Endothelial cell of umbilical vein (primary cell): Measurements from ENCODE around the gene GOLGA3. TPM values are rescaled to one million over a fixed set of nuclear protein-coding genes. Genes with fewer than 3 reads are reported as not detected.
"Not testable (repeated sequence)": the region's sequence is repeated elsewhere in the genome, so short reads cannot be mapped to it uniquely, and the experiment has no call there.

ENCODE experiments used
- BruUV-seq: library from RNA; stranded (reverse); fragments of 400-500 nt; replicated peaks from 2 replicates; lab custom pipeline; 2021; lab: Mats Ljungman, UMichigan
- CTCF ChIA-PET: fragments of 300-600, 350-600 bp; sonication (Branson Sonifier 250); formaldehyde crosslinking; loops from one replicate; lab custom pipeline; 2021; ENCODE audit warnings: antibody characterized with exemption, inconsistent platforms; lab: Charles Lee
- POLR2A ChIA-PET: fragments of 300-600, 350-600 bp; sonication (Branson Sonifier 250); formaldehyde crosslinking; loops from one replicate; lab custom pipeline; 2021; ENCODE audit warnings: antibody characterized with exemption, inconsistent platforms; lab: Charles Lee
- DNase-seq: peaks from one replicate; pipeline ENCODE4 v3.0.0-alpha.2; 2011; ENCODE audit warnings: low read depth, low spot score
- FAIRE-seq: peaks from 2 replicates; lab custom pipeline; 2011; peaks lifted over from hg19 to GRCh38; lab: Jason Lieb, UNC
- H2AFZ ChIP-seq: 2 replicates; pipeline ENCODE4 v1.6.0; 2012; ENCODE audit warnings: low read depth, low read length, control low read depth, inconsistent platforms
- H3K27ac ChIP-seq: 2 replicates; pipeline ENCODE4 v1.5.1; 2011; ENCODE audit warnings: low read depth, mild to moderate bottlenecking, control low read depth, low read length, moderate library complexity; ENCODE audit not compliant: insufficient read depth
- H3K27me3 ChIP-seq, 2 experiments: 2 replicates each; pipeline versions ENCODE4 v1.6.0 to v1.6.1; 2011; ENCODE audit warnings: low read length in 2 of 2, mixed read lengths in 1 of 2; ENCODE audit not compliant: control insufficient read depth in 2 of 2, insufficient read depth in 2 of 2
- H3K36me3 ChIP-seq, 2 experiments: 2 replicates in 1 of 2; 3 replicates in 1 of 2; pipeline ENCODE4 v1.5.1; 2011; ENCODE audit warnings: low read length in 2 of 2, mild to moderate bottlenecking in 1 of 2, moderate library complexity in 1 of 2; ENCODE audit not compliant: control insufficient read depth in 2 of 2, insufficient read depth in 2 of 2; ENCODE audit errors: extremely low read depth in 1 of 2
- H3K4me1 ChIP-seq: 3 replicates; pipeline ENCODE4 v1.5.1; 2011; ENCODE audit warnings: mild to moderate bottlenecking, low read length; ENCODE audit not compliant: control insufficient read depth, insufficient read depth; ENCODE audit errors: extremely low read depth
- H3K4me2 ChIP-seq: 2 replicates; pipeline ENCODE4 v1.6.1; 2011; ENCODE audit warnings: low read length, control low read depth, mixed read lengths; ENCODE audit not compliant: insufficient read depth
- H3K4me3 ChIP-seq, 3 experiments: fragments of 200-600 bp in 1 of 3; sonication (generic), shearing (Covaris generic) in 1 of 3; replicated peaks in 1 of 3; 2 replicates each; pipeline ENCODE4 v1.5.1; 2011 to 2016; ENCODE audit warnings: control low read depth in 3 of 3, low read length in 3 of 3, mild to moderate bottlenecking in 2 of 3, inconsistent platforms in 1 of 3, low read depth in 1 of 3, moderate library complexity in 1 of 3; ENCODE audit not compliant: insufficient read depth in 1 of 3
- H3K79me2 ChIP-seq: 2 replicates; pipeline ENCODE4 v1.6.0; 2012; ENCODE audit warnings: low read length, inconsistent platforms; ENCODE audit not compliant: control insufficient read depth, insufficient read depth
- H3K9ac ChIP-seq: replicated peaks from 2 replicates; pipeline ENCODE3; 2011; ENCODE audit warnings: low read length, control low read depth; ENCODE audit not compliant: insufficient read depth; ENCODE audit errors: extremely low read depth
- H3K9me1 ChIP-seq: replicated peaks from 3 replicates; pipeline ENCODE4 v1.6.0; 2011; ENCODE audit warnings: mild to moderate bottlenecking, low read length; ENCODE audit not compliant: control insufficient read depth, insufficient read depth; ENCODE audit errors: extremely low read depth
- H3K9me3 ChIP-seq: replicated peaks from 2 replicates; pipeline ENCODE4 v1.5.1; 2012; ENCODE audit warnings: low read length, inconsistent platforms; ENCODE audit not compliant: control insufficient read depth, insufficient read depth
- H4K20me1 ChIP-seq: replicated peaks from 2 replicates; pipeline ENCODE3; 2011; ENCODE audit warnings: mild to moderate bottlenecking, low read length; ENCODE audit not compliant: control insufficient read depth, insufficient read depth; ENCODE audit errors: extremely low read depth
- FOS ChIP-seq: IDR thresholded peaks from 2 replicates; pipeline ENCODE4 v1.6.1; 2011; ENCODE audit warnings: mild to moderate bottlenecking, low read length, moderate library complexity, borderline replicate concordance; ENCODE audit not compliant: insufficient read depth
- POLR2AphosphoS5 ChIP-seq: IDR thresholded peaks from 2 replicates; pipeline ENCODE4 v1.6.1; 2012; ENCODE audit warnings: low read depth, mild to moderate bottlenecking, control low read depth, low read length, moderate library complexity; ENCODE audit not compliant: insufficient read depth
- dilution Hi-C: fragments of 300-500 bp; cut with MboI; formaldehyde crosslinking; loops from one replicate; pipeline ENCODE4 v1.15.0; 2019; ENCODE audit warnings: low sequenced_read_pairs; ENCODE audit not compliant: extremely low pct_ligation_motif_present
- intact Hi-C: fragments of 100-400 bp; cut with micrococcal nuclease; formaldehyde crosslinking; loops from one replicate; pipeline ENCODE4 v1.10.0; 2022
- polyA plus RNA-seq, 4 experiments: library from polyadenylated mRNA; depleted of rRNA in 3 of 4; stranded (reverse) in 3 of 4; unstranded in 1 of 4; fragments of >200 nt; gene quantifications; 2 replicates each; pipeline versions ENCODE4 v1.2.1 to v1.2.3, GENCODE V29; 2011 to 2012; ENCODE audit warnings: missing spikeins in 1 of 4
- total RNA-seq: library from RNA; stranded (reverse); gene quantifications from 2 replicates; pipeline ENCODE4 v1.2.3, GENCODE V29; 2021

The GOLGA3 gene
- total and polyA plus RNA-seq, 2 donors (not counting 3 experiments of a cell fraction or from before 2014, with no cell fraction given), result 18.4 to 86.0 TPM

DNA sequence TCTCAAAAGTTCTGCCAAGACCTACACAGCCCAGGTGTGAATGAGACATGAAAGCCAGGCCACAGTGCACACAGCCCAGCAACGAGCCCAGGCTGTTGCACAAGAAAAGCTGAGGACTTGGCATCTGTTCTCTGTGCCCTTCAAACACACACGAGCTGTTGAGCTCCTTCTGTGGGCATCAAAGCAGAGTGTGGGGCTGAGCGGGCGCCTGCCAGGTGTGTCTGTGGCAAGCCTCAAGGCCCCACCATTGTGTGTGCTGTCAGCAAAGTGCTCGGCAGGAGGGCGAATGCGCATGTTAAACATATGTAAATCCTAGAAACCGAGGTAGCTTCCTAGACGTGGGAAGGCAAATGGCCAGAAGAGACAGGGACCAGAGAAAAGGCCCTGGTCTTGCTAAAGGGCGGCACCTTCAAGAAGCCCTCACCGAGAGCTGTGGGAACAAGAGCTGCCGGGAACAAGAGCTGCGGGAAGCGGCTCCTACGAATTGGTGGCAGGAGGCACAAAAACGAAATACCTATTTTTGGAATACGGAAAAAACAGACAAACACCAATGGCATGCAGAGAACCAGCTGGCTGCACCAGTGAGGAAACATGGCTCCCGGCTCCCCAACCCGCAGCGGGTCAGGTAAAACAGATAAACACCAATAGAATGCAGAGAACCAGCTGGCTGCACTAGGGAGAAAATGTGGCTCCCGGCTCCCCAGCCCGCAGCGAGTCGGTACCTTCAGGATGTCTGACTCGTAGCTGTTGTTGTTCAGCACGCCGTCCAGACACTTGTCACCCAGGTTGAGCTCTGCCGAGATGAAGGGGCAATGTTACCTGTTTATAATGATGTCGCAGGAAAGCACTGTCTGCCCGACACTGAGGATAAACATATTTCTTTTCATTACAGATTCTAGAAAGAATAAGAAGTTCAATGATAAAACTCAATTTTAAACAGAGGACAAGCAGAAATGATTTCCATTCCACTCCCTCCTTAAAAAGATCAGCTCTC is 19.0 kb upstream of the GOLGA3 start:
- Histone ChIP-seq H3K79me2 (no peaks in the 10 kb centered on the region), H3K27me3 (no peaks in the 10 kb centered on the region), H3K9ac (no peak overlapping the region), H3K4me2 (no peak overlapping the region), H3K4me3 (no peak overlapping the region), H2AFZ (no peak overlapping the region), H3K9me3 (no peaks in the 10 kb centered on the region), H4K20me1 (no peaks in the 10 kb centered on the region), H3K4me1 (no peaks in the 10 kb centered on the region), H3K9me1 (no peaks in the 10 kb centered on the region), H3K36me3 (peaks cover 19 to 32% of the 10 kb centered on the region in 2 experiments), H3K27ac (no peak overlapping the region)
- intact Hi-C loops (no loop called here), dilution Hi-C loops (no loop called here)
- ChIA-PET CTCF (no interaction called here), POLR2A (no interaction called here)
- no peak for DNase-seq
- no peak for FAIRE-seq
- no TSS peak for BruUV-seq
- TF ChIP-seq FOS (no peak), POLR2AphosphoS5 (no peak)

DNA sequence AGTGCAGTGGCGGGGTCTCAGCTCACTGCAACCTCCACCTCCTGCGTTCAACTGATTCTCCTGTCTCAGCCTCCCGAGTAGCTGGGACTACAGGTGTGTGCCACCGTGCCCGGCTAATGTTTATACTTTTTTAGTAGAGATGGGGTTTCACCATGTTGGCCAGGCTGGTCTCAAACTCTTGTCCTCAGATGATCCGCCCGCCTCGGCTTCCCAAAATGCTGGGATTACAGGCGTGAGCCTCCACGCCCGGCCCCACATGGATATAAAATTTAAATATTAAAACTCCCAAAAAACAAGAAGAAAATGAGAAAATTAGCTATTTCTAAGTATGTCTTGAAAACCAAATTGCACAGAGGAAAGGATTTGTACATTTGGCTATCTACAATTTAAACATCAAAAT is 16.0 kb upstream of the GOLGA3 start:
- H3K4me3 ChIP-seq, H4K20me1 ChIP-seq, POLR2A ChIA-PET, dilution Hi-C loops, H2AFZ ChIP-seq, H3K9me3 ChIP-seq, BruUV-seq, FAIRE-seq, DNase-seq, H3K27ac ChIP-seq, H3K4me1 ChIP-seq, H3K9ac ChIP-seq, H3K79me2 ChIP-seq, H3K9me1 ChIP-seq, CTCF ChIA-PET, H3K4me2 ChIP-seq, H3K27me3 ChIP-seq, intact Hi-C loops: not testable (repeated sequence)
- peaks cover 12 to 32% of the 10 kb centered on the region in 2 experiments for H3K36me3 ChIP-seq
